Heart left ventricle (tissue), 13 donors: ENCODE results near the gene SRBD1.

ENCODE experiments used
- POLR2A ChIP-seq, 2 donors: fragments of 450-650 bp; IDR thresholded peaks; one replicate each; pipeline ENCODE4 v1.6.1; 2017; ENCODE audit warnings: antibody characterized with exemption in 2 of 2, mild to moderate bottlenecking in 2 of 2, moderate library complexity in 2 of 2
- TF ChIP-seq, protein P1 (sequence below), 12 donors: fragments of 200-600 bp; sonication (generic) in 4 of 12; IDR thresholded peaks; one replicate each; pipeline versions ENCODE4 v1.5.0 to v1.8.0; 2018 to 2022; ENCODE audit warnings: antibody characterized with exemption in 12 of 12, mild to moderate bottlenecking in 5 of 12
- donor health status: ischemic (EF 13 %, LVEDD 7.1; RV severe dilation, severe dysfunction).
- donor health status: DM: no; HTN: yes; CAD: no.
- donor health status: DM: no; HTN: no; CAD: no.
- donor health status: ischemic (EF 25% LVEDD 6.9; RV normal size, moderate dysfunction).
- donor health status: ischemic (EF 25% LVEDD 5.7; RV mildly dilated, moderate dysfunction).
- donor health status: ischemic (EF 35%, LVEDD 5.7; RV mildly dilated, moderate dysfunction).
- donor health status: nonischemic (EF 11% LVEDD 7.7; RV severe dilation, severe dysfunction).
- donor health status: DM: yes; HTN: yes; CAD: no.
- donor health status: PGD.
- donor health status: ischemic (EF 29% LVEDD 5.4; RV normal size, mild dysfunction).
- donor health status: nonischemic (EF 23%, LVEDD 6.1; RV moderate dilation, normal function).

DNA sequence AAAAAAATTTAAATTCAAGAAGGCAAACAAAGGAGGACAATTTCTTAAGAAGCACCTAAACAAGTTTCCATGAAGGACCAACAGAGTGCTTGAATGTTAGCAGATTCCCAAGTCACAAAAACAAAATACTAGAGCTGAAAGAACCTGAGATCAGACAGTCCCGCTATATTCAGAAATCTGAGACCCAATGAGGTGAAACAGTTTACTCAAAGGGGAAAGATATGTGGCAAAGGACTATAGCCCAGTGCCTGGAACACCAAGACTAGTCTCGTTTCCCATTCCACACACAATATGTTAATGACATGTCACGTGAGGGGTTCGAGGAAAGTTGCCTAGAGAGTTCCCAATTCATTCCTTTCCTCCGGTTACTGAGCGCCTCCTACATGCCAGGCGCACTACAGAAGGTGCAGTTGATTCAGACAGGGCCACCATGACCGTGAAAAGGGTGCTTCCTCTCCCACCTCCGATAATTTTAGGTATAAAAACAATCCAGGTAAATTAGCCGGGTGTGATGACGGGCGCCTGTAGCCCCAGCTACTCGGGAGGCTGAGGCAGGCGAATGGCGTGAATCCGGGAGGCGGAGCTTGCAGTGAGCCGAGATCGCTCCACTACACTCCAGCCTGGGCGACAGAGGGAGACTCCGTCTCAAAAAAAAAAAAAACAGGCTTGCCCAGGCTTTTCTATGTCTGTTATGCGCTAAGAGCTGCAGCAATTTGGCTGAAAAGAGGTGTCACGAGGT lies 617 bp downstream of the SRBD1 start:
- no peak for TF ChIP-seq POLR2A (IDR thresholded peaks at IDR 0.05)
- TF ChIP-seq, protein P1, sequence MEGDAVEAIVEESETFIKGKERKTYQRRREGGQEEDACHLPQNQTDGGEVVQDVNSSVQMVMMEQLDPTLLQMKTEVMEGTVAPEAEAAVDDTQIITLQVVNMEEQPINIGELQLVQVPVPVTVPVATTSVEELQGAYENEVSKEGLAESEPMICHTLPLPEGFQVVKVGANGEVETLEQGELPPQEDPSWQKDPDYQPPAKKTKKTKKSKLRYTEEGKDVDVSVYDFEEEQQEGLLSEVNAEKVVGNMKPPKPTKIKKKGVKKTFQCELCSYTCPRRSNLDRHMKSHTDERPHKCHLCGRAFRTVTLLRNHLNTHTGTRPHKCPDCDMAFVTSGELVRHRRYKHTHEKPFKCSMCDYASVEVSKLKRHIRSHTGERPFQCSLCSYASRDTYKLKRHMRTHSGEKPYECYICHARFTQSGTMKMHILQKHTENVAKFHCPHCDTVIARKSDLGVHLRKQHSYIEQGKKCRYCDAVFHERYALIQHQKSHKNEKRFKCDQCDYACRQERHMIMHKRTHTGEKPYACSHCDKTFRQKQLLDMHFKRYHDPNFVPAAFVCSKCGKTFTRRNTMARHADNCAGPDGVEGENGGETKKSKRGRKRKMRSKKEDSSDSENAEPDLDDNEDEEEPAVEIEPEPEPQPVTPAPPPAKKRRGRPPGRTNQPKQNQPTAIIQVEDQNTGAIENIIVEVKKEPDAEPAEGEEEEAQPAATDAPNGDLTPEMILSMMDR (IDR thresholded peaks at IDR 0.05): peak in 10 of 12 donors; percentile 2 to 54 (median 20)
